NCI-H82 (cell line): ENCODE measurements around the gene ITGA4.
A peak's percentile ranks its signal among the peaks of the same experiment; 100 is the strongest.

Source experiments
- DNase-seq: peaks from one replicate; lab custom pipeline; 2025; lab: John Stamatoyannopoulos, UW

Gene ITGA4

DNA sequence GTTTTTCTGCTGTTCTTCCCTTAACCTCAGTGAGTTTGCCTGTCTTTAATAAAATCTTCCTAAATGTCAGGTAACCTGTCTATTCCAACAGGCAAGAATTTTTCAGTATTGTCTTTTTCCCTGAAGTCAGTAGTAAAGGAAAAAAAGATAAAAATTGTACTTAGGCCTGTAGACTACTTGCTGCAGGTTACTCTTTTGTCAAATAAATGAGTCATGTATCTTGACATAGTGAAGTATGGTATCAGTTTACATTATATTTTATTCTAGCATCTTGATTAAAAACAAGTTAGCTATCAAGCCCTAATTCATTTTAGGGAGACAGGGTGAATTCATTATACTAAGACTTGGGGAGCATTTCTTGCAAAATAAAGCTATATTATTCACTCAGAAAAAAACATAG lies 59.8 kb downstream of the ITGA4 start:
- DNase-seq: no peak

DNA sequence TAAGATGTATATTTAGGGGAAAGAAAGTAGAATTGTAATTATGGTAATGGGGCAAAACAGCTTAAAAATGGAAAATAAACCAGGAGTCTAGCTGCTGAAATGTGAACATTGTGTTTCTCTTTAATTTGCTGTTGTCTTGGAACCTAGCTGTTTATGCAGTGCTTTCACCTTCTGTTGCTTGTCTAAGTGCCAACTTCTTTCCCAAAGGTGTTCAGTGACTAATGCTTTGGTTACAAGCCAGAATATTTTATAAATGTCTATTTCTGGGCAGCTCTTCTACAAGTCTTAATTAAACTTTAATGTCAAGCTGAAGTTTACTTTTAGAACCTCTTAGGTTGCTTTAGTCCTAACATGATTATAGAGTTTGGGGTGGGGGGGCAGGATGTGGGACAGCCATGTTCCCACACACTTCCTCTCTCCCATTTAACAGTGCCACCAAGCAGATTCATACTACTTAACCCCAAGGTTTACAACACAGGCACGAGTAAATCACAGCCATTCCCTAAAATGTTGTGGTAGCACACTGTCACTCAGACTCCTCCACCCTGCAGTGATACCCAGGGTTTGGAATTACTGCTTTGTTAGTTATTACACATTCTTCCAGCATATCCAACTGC lies 60.6 kb downstream of the ITGA4 start:
- DNase-seq: no peak

DNA sequence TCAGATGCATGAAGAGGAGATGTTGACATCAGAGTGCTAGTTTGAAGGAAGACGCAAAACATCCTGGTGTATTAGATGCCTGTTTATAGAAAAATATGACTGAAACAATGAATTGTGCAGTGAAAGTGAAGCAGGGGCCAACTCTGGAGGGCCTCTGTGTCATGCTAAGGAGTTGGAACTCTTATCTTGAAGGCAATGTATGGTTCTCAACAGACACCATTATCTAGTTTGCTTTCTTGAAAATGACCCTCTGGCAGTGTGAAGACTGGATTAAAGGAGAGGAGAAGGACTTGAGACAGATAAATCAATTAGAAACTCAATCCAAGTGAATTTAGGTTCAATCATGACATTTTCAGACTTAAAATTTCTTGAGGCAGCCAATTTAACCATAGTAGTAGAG lies 63.1 kb downstream of the ITGA4 start:
- DNase-seq: no peak

DNA sequence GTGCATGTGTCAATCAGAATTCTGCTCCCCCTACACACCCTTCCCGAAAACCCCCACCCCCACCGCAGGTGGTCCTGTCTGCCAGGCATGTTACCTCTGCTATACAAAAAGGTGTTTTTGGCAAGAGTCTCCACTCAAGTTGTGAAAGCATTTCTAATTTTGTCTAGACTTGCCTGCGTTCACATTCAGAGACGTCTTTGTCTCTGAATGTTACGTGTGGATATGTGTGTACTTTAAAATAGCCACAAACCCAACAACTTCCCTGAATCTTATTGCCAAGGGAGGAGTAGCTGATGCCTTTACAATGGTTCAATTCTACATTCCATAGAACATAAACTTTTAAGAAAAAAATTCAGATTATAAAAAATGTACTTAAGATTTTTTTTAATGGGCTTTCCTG lies 66.6 kb downstream of the ITGA4 start:
- no peak for DNase-seq

DNA sequence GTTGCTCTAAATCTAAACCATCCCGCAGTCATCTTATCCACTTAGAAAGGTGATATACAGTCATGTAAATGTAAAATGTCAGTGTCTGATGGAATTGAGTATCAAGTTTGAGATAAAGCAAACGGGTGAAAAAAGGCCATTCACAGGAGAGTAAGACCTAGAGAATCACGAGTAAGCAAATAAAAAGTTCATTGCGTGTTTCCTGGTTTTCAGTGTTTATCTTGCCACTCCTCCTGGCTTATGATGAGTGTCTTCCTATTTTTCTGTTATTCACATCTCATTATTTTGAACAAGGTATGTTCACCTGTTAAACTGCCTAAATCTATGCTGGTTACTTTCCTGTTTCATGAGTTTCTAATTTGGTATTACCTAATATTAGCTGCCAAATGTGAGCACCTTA lies 68.8 kb downstream of the ITGA4 start:
- no peak for DNase-seq

DNA sequence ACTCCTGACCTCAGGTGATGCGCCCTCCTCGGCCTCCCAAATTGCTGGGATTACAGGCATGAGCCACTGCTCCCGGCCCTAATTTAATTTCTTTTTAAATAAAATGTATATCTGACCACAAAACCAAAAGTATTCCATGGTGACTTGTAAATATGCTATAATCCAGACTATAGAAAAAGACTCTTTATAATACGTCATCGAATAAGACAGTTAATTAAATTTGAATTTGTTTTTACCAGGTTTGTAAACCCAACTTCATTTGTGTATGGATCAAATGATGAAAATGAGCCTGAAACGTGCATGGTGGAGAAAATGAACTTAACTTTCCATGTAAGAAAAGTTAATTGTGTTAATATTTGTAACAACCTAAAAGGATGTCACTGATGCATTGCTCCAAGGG lies 69.9 kb downstream of the ITGA4 start:
- no peak for DNase-seq

DNA sequence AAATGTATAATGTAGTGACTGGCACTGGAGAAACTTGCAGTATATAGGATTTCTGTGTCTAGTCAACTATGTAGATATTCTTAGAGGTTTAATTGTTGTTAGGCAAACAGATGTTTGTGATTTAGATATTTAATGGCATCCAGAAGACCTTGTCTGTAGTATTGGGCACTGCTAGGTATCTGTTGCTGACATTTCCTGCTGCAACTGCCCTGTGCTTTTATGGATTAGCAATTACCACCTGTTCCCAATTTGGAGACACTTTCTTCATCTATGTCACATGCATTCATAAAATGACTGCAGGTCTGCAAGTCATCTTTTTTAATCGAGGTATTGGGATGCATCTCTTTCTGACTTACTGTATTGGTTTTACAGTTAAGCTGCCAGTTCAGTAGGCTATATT lies 71.3 kb downstream of the ITGA4 start:
- no peak for DNase-seq

DNA sequence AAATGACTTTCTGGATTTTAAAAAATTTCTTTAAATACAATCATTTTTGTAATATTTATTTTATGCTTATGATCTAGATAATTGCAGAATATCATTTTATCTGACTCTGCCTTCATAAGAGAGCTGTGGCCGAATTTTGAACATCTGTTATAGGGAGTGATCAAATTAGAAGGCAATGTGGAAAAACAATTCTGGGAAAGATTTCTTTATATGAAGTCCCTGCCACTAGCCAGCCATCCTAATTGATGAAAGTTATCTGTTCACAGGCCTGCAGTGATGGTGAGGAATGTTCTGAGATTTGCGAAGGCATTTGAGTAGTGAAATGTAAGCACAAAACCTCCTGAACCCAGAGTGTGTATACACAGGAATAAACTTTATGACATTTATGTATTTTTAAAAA lies 79.5 kb downstream of the ITGA4 start:
- no peak for DNase-seq

DNA sequence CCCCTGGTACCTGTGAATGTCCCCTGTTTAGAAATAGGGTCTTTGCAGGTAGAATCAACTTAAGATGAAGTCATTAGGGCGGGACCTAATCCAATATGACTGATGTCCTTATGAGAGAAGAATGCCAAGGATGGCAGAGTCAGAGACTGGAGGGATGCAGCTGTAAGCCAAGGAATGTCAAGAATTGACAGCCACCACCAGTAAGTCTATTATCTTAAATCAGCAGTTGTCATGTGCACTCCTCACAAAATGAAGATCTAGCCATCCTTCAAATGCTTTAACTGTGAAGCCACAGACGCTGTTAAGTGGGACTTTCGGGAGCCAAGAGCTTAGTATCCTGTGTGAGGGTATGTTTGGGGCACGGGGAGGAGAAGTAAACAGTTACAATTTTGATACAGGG lies 83.2 kb downstream of the ITGA4 start:
- DNase-seq: no peak

DNA sequence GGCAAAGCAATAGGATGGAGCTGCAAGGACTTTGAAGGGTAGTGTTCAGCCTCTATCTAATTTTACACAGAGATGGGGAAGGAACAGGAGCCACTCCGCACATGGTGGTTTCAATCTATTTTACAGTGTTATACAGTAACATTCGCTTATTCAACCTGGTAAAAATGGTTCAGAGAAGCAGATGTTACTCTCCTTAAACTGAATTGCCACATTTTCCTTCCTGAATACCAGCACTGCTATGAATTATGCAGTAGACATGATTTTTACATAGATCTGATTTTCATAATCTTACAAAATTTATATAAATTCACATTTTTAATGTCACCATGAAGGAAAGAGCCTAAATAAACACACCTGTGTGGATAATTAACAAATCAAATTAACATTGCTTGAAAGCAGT lies 85.0 kb downstream of the ITGA4 start:
- DNase-seq: no peak

DNA sequence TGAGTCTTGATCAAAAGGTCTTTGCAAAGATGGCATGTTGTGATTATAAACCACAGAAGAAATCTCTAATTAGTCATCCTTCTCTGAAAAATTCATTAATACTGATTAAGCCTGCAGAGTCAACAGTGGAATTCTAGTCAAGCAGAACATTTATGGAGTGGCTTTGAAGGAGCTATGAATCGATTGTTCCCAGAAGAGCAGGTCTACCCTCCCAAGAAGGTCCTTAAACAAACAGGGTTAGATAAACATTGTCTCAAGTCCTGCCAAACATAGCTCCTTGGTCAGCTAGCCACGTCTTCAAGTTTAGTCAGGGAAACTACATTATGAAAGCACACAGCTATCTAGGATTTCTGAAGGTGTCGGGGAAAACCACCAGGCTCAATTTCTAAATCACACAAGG lies 88.9 kb downstream of the ITGA4 start:
- no peak for DNase-seq

DNA sequence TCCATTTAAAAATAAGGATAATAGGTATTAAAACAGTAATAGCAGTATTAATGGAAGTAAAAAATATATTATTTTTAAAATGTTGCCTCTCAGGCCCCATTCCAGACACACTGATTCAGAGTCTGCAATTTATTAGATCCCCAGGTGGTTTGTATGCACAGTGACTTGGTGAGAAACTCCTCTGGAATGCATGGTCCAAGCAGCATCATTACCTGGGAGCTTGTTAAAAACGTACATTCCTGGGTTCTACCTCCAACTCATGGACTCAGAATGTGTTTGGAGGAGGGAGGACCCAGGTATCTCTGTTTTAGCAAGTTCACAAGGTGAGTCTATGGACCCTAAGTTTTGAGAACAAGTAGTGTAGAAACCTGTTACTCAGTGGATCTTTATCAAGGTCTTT lies 95.6 kb downstream of the ITGA4 start:
- DNase-seq: peak; percentile 37

DNA sequence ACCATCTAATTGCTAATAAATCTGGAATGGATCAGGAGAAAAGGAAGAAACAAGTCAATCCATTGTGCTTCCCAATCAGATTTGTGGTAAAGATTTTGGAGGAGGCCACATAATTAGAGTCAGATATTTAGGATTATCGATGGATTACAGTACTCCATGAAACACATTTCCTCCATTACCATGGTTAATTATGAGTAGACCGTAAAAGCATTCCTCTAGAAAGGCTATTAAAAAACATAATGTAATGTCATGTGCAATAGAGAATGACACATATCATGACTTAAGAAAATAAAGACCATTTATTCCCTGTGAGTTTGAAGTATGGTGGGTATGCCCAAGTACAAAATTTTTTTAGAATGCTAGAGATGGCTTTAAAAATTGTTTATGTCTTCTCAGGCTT lies 96.1 kb downstream of the ITGA4 start:
- DNase-seq: peak; percentile 37

DNA sequence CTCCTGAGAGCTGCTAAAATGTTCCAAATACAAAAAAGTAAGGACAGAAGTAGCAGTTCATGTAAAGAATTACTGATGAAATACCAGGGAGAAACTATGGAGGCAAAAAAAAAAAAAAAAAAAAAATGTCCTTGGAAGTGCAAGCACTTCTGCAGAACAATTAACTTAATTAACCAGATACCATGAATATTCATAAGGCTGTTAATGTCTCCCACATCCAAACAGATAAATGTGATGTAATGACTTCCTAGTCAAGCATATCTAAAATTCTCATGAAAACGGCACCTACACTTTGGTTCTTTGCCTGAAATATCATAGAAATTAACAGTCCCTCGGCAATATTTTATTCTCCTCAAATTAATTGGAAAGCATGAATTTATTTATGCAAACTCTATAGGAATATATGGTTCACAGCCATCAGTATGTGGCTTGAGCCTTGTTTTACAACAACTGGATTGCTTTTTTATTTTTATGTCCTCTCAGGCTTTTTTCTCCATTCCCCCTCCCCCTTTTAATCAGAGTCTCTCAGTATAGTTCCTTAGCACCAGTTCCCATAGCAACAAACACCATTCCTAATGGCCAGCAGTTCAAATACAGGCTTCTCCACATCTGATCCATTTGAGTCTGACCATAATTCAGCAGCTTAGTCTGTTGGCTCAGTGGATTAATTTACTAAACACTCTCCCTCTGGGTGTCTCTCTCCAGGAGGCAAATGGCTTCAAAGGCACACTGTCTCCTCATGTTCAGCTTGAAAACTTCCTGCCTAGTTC lies 97.1 kb downstream of the ITGA4 start:
- peak; percentile 100 for DNase-seq

DNA sequence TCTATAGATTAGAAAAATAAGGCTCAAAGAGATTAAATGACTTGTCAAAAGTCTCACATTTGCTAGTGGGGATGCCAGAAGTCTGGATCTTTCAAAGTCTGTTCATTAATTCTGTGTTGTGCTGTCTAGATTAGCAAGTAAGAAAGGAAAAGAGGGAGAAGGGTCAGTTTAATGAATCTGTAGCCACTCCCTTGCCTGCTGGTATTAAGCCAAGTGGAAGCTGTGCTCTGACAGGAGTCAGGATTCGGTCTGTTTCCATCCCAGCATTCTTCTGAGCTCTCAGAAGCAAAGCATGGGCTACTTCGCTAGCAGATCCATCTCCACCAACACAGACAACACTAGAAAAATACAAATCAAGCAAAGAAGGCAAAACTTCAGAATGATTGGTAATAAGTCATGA lies 101.2 kb downstream of the ITGA4 start:
- DNase-seq: no peak

DNA sequence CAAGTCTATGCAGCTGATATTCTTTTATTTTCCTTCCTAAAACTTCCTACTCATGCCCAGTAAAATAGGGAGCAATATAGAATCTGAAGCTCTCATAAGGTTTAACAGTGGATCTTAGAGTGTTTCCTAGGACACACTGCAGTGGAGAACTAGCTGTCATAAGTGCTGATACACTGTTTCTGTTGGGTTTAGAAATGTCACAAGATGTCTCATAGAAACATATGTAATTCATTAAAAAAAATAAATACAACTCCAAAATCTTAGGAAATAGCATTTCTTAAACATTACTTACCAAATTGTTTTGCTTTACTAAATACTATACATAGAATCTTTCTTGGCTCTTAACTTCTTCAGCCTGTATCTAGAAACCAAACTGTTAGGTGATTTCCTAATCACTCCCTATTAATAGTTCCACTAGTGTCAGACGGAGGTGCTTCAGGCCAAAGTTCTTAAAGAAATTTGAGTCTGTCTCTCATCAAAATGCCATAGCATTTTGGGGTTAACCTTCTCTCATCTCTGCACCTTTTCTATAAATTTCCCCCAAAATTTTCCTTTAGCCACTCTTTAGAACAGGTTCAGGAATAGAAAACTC lies 106.0 kb downstream of the ITGA4 start:
- no peak for DNase-seq

DNA sequence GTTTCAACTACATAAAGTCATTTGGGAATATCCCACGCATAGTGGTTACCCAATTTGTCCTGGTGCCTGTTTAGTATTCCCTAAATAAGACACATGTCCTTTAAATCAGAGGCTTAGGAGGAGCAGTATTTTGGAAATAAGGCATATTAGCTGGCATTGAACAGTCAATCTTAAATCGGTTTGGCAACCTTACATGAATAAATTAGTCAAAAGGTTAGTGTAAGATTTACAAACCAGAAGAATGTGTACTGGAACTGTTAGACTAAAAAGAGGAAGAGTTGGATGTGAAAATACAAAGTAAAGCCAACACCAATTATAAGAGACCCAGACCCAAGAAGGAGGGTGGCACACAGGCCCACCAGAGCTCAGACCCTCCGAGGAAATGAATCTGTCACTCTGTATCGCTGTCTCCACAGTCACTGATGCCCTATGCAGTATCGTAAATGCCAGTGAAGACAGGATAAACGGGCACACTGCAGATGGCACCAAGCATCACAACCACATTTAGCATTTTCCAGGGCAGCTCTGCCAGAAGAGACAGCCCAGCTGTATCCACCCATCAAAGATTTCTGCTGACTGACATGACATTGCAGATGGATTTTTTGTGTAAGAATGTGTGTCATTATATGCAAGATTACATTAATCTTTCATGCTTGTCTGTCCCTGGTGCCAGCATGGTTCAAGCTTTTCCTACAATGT lies 109.3 kb downstream of the ITGA4 start:
- DNase-seq: no peak

DNA sequence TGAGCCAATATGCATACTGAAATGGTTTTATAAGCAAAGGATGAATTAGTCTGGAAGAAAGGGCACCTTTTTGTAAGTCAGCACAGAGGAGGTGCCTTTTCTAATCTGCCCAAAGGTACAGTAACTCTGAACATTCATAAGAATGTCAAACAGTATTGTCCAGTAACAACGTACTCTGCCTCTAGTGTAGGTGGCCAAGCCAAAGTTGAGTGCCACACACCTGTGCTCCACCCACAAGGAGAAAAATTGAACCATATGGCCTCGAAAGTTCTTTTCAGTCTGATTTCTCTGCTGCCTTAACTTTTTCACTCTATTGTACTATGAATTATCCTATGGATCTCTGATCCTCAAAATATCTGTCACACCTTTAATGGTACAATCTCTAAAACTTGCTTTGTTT lies 112.9 kb downstream of the ITGA4 start:
- no peak for DNase-seq

DNA sequence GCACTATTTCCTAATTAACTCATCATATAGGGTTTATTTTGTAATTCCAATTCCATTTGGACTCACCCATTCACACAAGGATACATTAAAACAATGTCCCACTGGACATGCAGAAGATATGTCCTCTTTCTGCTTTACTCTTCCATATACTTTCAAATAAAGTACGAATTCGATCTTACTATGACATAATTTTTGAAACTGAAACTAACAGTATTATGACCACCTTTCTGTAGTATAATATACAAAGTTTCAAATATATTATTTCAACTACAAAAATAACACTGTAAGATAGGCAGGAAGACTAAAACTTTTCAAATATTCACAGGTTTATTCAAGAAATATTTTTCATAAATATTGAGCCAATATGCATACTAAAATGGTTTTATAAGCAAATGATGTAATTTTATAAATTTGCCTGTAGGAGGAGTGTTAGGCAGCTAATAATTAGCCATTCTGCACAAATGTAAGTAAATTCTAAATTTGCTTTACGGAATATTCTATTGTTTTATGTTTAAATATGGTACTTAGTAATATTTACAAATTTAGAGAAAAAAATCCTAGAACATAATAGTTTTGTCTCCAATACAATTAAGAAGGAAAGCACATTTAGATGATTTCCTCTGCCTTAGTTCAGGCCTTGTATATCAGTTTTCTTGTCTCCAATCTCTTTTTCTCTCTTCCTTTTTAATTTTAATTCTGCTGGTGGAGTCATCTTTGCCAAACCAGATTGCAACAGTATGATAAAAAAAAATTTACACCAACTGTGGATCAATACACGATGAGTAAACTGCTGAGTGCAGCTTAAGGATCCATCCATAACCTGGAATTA lies 113.9 kb downstream of the ITGA4 start:
- no peak for DNase-seq

DNA sequence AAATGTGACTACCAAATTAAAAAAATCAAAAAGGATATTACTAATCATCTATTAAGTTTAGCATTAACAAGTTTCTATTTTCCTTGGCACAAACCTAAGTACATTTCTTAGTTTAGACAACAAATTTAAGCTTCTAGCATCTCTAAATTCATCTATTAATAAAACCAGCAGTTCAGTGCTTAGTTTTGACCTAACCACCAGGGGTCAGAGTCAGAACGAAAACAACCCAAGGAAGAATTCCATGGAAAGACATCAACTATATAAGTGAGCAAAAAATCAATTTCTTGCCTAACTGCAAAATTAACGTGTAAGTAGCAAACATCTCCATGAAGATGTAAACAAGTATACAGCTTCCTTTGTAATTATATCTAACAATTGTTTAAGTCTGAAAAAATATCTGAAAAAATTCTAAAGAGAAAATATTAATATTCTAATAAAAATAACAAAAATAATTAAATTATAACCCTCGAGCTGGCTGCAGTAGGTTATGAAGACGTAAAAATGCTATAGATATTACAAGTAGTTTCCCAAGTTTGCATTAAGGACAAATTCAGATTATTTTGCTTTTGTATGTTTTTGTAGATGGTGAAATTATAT lies 116.1 kb downstream of the ITGA4 start:
- DNase-seq: peak; percentile 82

DNA sequence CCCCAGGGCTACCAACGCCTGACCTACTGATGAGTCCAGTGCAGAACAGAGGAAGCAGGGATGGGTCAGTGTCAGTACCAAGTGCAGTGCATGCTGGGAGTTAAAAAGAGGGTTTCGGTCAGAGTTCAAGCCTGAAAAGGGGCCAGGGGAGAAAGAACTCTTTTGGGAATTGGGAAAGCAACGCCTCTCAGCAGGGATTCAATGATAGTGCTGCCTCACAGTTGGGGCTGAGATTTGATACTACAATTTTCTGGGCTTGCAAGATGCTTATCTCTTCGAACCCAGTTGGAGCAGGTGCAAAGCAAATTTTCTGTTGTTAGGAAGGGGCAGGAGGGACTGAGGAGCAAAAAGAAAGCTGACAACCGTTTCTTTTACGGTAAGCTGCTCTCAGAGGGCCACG lies 117.1 kb downstream of the ITGA4 start:
- DNase-seq: peak; percentile 56
